Lower lobe of right lung (tissue), 2 donors: ENCODE data around the gene LRCH3. TPM values are rescaled to one million over a fixed set of nuclear protein-coding genes. Genes with fewer than 3 reads are reported as not detected.

Experiments
- ATAC-seq, 2 donors: fragments of 200-7000 bp; cut with Tn5 transposase; one replicate each; pipeline ENCODE4 v1.9.1; 2020 to 2022; ENCODE audit warnings: mild to moderate bottlenecking in 2 of 2, moderate library complexity in 2 of 2
- DNase-seq: peaks from one replicate; pipeline ENCODE4 v3.0.0-alpha.2; 2020
- H3K27ac ChIP-seq: fragments of 200-600 bp; one replicate; pipeline ENCODE4 v1.8.0; 2022
- H3K27me3 ChIP-seq: fragments of 200-600 bp; one replicate; pipeline ENCODE4 v1.8.0; 2022; ENCODE audit warnings: low read depth
- H3K36me3 ChIP-seq: fragments of 200-600 bp; one replicate; pipeline ENCODE4 v1.8.0; 2022; ENCODE audit warnings: mild to moderate bottlenecking
- H3K4me1 ChIP-seq: fragments of 200-600 bp; one replicate; pipeline ENCODE4 v1.8.0; 2022
- H3K4me3 ChIP-seq: fragments of 200-600 bp; one replicate; pipeline ENCODE4 v1.8.0; 2022; ENCODE audit warnings: mild to moderate bottlenecking
- H3K9me3 ChIP-seq: fragments of 200-600 bp; one replicate; pipeline ENCODE4 v1.8.0; 2022
- CTCF ChIP-seq: fragments of 200-600 bp; IDR thresholded peaks from one replicate; pipeline ENCODE4 v1.8.0; 2022; ENCODE audit warnings: antibody characterized with exemption, mild to moderate bottlenecking
- intact Hi-C: fragments of 100-400 bp; cut with DNase I; formaldehyde crosslinking; loops from one replicate; pipeline ENCODE4 v1.11.0; 2022
- total RNA-seq: library from RNA; stranded (reverse); fragmentation: NEBNext Ultra II Directional; extraction: Animal tissue kit (Norgen Biotek cat#: 25700); gene quantifications from one replicate; pipeline ENCODE4 v1.2.1, GENCODE V29; 2021
- donor health status: DM: no; HTN: yes; CAD: no; lungs with severe emphysema.

Gene LRCH3
- total RNA-seq, 1 donor from 2014 or later: 35.7 TPM

DNA sequence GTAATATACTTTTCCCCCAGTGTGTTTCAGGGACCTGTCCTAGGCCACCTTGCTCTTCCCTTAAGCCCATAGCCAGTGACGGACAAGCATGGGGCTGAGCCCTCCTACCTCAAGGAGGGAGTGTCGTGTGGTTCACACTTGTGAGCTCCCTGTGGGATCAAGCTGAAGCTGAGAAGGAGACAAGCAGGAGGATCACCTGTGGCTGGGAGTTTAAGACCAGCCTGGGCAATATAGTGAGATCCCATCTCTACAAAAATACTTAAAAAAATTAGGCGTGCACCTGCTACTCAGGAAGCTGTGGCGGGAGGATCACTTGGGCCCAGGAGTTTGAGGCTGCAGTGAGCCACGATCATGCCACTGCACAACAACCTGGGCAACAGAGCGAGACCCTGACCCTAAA is 82.3 kb downstream of the LRCH3 start:
- H3K4me1 ChIP-seq: no peaks in the 10 kb centered on the region
- no peak for DNase-seq
- no peak overlapping the region for H3K4me3 ChIP-seq
- no peaks in the 10 kb centered on the region for H3K9me3 ChIP-seq
- intact Hi-C loops: no loop called here
- H3K27ac ChIP-seq: no peak overlapping the region
- ATAC-seq: no peak
- H3K36me3 ChIP-seq: peaks cover 85% of the 10 kb centered on the region
- no peak for TF ChIP-seq CTCF
- no peaks in the 10 kb centered on the region for H3K27me3 ChIP-seq

DNA sequence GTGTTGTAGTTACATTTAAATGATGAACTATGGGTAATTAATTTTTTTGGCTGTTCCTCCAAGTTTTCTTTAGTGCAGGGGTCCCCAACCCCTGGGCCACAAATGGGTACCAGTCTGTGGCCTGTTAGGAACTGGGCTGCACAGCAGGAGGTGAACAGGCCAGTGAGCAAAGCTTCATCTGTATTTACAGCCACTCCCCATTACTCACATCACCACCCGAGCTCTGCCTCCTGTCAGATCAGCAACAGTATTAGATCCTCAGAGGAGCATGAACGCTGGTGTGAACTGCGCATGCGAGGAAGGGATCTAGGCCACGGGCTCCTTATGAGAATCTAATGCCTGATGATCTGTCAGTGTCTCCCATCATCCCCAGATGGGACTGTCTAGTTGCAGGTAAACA is 83.0 kb downstream of the LRCH3 start:
- peaks cover 85% of the 10 kb centered on the region for H3K36me3 ChIP-seq
- no peak for ATAC-seq
- intact Hi-C loops: no loop called here

GRCh38 chr3:197874653-197875052 is 83.6 kb downstream of the LRCH3 start:
- no peaks in the 10 kb centered on the region for H3K27me3 ChIP-seq
- no peaks in the 10 kb centered on the region for H3K9me3 ChIP-seq
- no peak for TF ChIP-seq CTCF
- intact Hi-C loops: no loop called here
- H3K4me3 ChIP-seq: no peak overlapping the region
- H3K27ac ChIP-seq: no peak overlapping the region
- H3K36me3 ChIP-seq: peaks cover 90% of the 10 kb centered on the region
- H3K4me1 ChIP-seq: no peaks in the 10 kb centered on the region
- DNase-seq (no peak), ATAC-seq (no peak)

More for the DNA sequence above, 83.0 kb downstream of the LRCH3 start:
- no peak for TF ChIP-seq CTCF
- Histone ChIP-seq H3K4me1 (no peaks in the 10 kb centered on the region), H3K9me3 (no peaks in the 10 kb centered on the region), H3K27me3 (no peaks in the 10 kb centered on the region), H3K27ac (no peak overlapping the region), H3K4me3 (no peak overlapping the region)
- DNase-seq: no peak

GRCh38 chr3:197877902-197878301 is 86.8 kb downstream of the LRCH3 start:
- Histone ChIP-seq H3K4me1 (no peaks in the 10 kb centered on the region), H3K36me3 (peaks cover 75% of the 10 kb centered on the region), H3K4me3 (no peak overlapping the region), H3K27me3 (no peaks in the 10 kb centered on the region), H3K9me3 (no peaks in the 10 kb centered on the region), H3K27ac (peak overlapping the region; percentile 13)
- DNase-seq (no peak), ATAC-seq (no peak)
- intact Hi-C loops: no loop called here
- TF ChIP-seq CTCF: no peak

- peak; percentile 66 for DNase-seq
- peaks cover 71% of the 10 kb centered on the region for H3K36me3 ChIP-seq
Measured at GRCh38 chr3:197878427-197878826, 87.4 kb downstream of the LRCH3 start.

More at GRCh38 chr3:197878427-197878826, 87.4 kb downstream of the LRCH3 start:
- ATAC-seq: peak; percentile 78 to 86
- no peak for TF ChIP-seq CTCF
- intact Hi-C loops: no loop called here
- Histone ChIP-seq H3K27me3 (no peaks in the 10 kb centered on the region), H3K9me3 (no peaks in the 10 kb centered on the region), H3K4me3 (no peak overlapping the region), H3K4me1 (no peaks in the 10 kb centered on the region), H3K27ac (peak overlapping the region; percentile 13)
